SKM-1 treated with dmso at 0.1 percent for 144 hours (cell line): ENCODE measurements around the gene SPTY2D1.
"Not testable (repeated sequence)": the region's sequence is repeated elsewhere in the genome, so short reads cannot be mapped to it uniquely, and the experiment has no call there.

Experiments used
- DNase-seq: peaks from one replicate; lab custom pipeline; 2025; ENCODE audit not compliant: unreplicated experiment; lab: John Stamatoyannopoulos, UW

The SPTY2D1 gene, protein sequence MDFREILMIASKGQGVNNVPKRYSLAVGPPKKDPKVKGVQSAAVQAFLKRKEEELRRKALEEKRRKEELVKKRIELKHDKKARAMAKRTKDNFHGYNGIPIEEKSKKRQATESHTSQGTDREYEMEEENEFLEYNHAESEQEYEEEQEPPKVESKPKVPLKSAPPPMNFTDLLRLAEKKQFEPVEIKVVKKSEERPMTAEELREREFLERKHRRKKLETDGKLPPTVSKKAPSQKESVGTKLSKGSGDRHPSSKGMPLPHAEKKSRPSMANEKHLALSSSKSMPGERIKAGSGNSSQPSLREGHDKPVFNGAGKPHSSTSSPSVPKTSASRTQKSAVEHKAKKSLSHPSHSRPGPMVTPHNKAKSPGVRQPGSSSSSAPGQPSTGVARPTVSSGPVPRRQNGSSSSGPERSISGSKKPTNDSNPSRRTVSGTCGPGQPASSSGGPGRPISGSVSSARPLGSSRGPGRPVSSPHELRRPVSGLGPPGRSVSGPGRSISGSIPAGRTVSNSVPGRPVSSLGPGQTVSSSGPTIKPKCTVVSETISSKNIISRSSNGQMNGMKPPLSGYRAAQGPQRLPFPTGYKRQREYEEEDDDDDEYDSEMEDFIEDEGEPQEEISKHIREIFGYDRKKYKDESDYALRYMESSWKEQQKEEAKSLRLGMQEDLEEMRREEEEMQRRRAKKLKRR

DNA sequence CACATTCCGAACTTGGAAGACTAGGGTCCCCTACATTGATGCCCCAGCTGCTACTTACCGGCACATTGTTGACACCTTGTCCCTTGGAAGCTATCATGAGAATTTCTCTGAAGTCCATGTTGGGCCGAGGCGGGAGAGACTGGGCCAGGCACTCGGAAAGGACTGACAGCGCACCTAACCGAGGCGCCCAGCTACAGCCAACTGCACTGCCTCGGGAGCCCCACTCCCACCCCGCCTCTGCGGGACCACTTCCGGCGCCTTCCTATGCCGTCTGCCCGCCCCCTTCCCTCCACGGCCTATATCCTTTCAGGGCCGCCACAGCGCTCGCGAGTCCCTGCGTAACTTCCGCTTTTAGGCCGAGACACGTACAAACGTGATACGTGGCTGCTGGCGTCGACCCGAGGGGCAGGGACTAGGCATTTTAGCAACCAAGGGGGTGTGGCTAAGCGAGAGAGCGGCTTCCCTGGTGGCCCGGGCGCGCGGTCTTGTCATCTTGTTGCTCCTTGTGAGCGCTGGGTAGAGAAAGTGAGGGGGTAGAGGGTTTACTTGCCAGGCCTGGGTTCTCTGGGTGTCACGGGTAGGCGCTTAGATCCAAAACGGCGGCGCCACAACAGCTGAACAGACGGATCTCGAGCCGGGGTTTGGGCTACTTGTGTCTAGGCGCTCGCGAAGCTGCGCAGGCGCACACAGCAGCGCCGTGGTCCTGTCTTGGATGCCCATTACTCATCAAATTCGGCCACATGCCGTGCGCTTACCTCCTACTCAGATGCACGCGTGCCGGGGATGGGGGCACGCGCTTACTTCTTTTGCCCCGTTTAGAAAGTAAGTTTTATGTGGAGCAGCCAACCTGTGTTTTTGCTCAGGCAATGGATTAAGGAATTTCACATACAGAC lies at the start of gene SPTY2D1:
SPTY2D1 (minus strand) TSS at position 203 of the 893 bp plus-strand sequence; CDS start at position 118, 85 bp downstream.
- DNase-seq = peak; percentile 95

DNA sequence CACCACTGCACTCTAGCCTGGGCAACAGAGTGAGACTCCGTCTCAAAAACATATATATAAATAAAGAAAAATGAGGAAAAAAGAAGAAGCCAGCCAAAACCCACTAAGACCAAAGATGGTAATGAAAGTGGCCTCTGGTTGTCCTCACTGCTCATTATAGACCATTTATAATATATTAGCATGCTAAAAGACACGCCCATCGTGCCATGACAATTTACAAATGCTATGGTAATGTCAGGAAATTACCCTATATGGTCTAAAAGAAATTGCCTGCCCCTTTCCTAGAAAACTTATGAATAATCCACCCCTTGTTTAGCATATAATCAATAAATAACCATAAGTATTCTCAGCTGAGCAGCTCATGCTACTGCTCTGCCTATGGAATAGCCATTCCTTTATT lies 48.3 kb upstream of the SPTY2D1 start:
- no peak for DNase-seq

DNA sequence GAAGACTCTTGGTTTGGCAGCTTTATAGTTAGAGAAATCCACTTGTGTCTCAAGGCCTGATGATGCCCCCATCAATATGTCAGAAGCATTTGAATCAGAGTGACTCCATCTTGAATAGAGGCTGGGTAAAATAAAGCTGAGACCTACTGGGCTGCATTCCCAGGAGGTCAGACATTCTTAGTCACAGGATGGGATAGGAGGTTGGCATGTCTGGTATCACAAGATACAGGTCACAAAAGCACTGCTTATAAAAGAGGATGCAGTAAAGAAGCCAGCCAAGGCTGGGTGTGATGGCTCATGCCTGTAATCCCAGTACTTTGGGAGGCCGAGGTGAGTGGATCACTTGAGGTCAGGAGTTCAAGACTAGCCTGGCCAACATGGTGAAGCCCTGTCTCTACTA lies 47.8 kb upstream of the SPTY2D1 start:
- not testable (repeated sequence) for DNase-seq

DNA sequence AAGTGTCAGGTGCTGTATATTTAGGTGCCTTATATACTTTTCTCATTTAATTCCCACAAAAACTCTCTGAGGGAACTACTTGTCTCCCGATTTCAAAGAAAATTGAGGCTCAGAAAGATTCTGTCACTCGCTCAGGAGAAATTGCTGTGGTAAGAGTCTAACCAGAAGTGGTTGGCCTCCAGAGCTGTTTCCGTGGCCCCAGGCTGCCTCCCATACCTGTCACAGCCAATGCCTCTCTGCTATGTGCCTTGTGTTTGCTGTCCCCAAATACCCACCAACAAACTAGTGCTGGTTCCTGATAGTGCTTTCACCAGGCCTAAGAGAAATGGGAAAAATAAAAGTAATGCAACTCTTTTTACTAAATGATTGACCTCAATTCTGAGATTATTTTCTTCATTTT lies 43.4 kb upstream of the SPTY2D1 start:
- no peak for DNase-seq

DNA sequence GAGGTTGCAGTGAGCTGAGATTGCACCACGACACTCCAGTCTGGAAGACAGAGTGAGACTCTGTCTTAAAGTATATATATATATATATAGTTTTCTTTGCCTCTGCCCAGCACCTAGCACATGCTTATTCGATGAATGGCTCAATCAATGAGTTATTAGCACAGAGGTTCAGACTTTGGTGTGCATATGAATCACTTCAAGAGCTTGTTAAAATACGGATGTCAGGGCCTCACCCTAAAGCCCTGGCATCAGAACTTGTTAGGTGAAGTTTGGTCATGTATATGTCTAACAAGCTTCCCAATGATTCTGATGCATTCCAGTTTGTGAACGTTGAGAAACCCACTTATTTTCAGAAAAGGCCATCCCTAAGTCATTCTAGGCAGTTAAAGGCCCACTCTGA lies 42.7 kb upstream of the SPTY2D1 start:
- DNase-seq = no peak

DNA sequence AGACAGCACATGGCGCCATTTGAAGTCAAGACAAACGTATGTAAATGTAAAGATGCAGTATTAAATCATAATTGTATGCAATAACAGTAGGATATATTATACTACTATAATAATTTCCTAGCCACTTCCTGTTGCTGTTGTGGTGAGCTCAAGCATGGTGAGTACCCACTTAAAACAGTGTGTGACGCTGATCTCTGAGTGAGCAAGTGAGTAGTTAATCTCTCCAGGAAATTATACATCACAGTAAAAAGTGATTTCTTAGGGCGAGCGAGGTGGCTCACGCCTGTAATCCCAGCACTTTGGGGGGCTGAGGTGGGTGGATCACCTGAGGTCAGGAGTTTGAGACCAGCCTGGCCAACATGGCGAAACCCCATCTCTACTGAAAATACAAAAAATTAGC lies 38.1 kb upstream of the SPTY2D1 start:
- DNase-seq = not testable (repeated sequence)

DNA sequence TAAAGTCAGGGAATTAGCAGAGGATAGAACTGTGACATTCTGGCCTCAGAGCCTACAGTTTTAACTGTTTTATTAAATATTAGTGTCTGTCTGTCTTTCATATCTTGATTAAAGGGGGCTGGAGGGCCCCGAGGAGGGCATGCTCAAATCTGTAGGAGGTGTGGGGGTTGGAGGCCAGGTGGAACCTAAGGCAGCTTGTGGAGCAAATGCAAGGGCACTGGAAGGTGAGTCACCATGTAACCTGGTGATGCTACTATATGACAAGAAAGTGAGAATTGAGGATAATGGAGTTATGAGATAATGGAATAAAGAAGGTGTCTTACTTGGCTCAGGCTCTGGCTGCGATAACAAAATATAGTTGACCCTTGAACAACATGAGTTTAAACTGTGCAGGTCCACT lies 37.1 kb upstream of the SPTY2D1 start:
- DNase-seq = no peak

DNA sequence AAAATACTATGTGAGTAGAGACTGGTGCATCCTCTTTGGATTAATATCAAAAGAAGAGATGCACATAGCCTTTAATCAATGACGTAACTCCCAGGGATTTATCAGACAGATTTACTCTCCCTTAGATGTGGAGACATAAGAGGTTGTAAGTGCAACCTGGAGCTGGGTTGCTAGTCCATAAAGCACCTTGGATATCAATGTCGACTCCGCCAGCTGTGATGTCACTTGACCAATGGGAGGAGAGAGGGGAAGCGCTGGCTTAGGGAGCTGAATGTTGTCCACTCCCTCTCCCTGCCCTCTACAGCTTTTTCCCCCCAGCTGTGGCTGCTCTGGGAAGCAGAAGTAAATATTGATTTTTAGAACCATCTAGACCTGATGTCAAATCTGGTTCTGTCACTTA lies 35.6 kb upstream of the SPTY2D1 start:
- DNase-seq = no peak

DNA sequence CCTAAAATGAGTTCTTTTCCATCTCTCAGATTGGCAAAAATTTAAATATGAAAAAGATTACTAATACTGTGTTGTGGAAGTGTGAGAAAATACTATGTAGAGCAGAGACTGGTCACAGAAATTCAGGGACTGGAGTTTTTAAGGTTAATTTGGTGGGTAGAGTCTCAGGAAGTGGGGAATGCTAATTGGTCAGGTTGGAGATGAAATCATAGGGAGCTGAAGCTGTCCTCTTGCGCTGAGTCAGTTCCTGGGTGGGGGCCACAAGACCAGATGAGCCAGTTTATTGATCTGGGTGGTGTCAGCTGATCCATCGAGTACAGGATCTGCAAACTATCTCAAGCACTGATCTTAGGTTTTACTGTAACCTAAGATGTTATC lies 35.1 kb upstream of the SPTY2D1 start:
- DNase-seq = peak; percentile 4

DNA sequence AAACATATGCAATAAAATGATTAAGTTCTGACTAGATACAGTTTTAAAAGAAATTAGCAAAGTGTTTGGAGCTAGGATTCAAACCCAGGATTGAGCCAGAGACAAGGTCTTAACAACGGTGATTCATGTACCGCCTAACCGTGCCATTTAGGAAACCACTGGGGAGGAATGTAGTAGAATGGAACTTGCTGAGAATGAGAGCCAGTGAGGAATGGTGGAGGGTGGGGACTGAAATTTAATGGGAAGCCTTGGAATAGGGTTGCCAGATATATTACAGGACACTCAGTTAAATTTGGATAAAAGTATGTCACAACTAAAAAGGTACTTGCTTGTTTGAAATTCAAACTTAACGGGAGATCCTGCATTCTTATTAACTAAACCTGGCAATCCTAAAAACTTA lies 34.0 kb upstream of the SPTY2D1 start:
- DNase-seq = no peak

DNA sequence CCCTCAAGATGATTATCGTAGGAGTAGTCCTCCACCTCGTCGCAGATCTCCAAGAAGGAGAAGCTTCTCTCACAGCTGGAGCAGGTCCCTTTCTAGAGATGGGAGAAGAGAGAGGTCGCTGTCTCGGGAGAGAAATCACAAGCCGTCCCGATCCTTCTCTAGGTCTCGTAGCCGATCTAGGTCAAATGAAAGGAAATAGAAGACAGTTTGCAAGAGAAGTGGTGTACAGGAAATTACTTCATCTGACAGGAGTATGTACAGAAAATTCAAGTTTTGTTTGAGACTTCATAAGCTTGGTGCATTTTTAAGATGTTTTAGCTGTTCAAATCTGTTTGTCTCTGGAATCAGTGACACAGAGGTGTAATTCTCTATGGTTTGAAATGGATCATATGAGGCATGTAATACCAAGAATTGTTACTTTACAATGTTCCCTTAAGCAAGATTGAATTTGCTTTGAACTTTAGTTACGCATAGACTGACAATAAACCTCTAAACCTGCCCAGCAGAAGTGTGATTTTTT lies 31.3 kb upstream of the SPTY2D1 start:
- not testable (repeated sequence) for DNase-seq

DNA sequence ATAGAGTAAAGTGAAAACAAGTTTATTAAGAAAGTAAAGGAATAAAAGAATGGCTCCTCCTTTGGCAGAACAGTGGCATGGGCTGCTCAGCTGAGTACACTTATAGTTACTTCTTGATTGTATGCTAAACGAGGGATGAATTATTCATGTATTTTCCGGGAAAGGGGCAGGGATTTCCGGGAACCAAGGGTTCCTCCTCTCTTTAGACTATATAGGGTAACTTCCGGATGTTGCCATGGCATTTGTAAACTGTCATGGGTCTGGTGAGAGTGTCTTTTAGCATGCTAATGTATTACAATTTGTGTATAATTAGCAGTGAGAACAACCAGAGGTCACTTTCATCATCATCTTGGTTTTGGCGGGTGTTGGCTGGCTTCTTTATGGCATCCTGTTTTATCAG lies 23.5 kb upstream of the SPTY2D1 start:
- no peak for DNase-seq

DNA sequence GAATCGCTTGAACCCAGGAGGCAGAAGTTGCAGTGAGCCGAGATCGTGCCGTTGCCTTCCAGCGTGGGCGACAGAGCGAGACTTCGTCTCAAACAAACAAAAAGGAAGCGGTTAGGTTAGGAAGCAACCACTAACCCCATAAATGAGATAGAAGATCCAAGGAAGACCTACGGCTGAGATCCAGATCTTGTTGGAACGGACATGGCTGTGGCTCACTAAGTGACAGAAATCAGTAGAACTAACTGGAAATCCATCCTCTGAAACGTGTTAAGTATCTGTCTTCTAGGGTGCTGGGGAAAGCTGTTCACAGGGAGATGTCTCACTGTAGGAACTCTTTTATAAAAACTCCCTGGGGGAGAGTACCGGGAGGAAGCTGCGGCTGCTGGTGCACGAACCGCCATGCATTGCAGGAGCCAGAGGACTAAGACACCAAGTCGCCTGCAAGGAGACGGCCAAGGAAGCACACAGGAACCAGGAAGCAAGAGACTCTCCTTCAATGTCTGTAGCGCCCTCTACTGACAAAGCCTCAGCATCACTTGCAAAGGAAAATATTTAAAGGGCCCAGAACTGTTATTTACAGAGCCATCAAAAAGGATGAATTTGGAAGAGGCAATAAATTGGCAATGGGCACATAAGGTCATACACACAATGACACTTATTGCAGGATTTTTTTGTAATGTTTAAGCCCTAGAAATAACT lies 16.9 kb upstream of the SPTY2D1 start:
- peak; percentile 69 for DNase-seq

DNA sequence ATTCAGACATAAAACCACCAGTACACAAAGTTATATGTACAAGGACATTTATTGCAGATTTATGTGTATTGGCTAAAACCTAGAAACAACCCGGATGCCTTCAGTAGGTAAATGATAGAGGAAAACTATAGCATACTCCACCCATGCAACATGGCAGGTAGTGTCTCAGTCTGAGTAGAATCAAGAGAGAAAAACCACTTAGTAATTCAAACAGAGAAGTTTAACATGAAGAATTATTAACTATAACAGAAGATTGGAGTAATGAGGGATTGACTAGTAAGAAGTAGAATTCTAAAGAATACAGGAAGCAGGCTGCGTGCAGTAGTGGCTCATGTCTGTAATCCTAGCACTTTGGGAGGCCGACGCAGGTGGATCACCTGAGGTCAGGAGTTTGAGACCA lies 16.2 kb upstream of the SPTY2D1 start:
- DNase-seq = no peak

DNA sequence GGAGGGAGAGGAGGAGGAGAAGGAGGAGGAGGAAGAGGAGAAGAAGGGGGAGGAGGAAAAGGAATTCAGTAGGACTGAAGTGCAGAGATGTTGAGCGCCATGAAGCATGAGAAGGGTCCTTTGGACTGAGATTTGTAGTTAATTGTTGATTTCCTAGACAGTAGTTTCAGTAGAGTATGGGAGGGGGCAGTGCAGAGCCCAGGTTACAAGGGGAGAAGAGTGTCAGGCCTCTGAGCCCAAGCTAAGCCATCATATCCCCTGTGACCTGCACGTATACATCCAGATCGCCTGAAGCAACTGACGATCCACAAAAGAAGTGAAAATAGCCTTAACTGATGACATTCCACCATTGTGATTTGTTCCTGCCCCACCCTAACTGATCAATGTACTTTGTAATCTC lies 8.9 kb upstream of the SPTY2D1 start:
- not testable (repeated sequence) for DNase-seq

DNA sequence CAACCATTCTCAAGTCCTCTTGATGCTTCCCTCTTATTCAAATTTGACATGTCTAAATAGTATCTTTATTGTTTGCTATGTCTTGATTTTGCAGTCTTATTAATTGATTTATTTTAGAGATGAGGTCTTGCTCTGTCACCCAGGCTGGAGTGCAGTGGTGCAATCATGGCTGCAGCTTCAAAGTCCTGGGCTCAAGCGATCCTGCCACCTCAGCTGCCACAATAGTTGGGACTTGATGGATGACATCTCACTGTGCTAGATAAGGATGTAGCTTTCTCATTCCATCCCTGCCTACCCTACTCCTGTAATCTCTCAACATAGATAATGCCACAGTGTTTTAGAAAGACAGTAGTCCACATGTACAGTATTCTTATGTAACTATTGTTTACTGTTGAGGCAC lies 7.5 kb upstream of the SPTY2D1 start:
- no peak for DNase-seq

DNA sequence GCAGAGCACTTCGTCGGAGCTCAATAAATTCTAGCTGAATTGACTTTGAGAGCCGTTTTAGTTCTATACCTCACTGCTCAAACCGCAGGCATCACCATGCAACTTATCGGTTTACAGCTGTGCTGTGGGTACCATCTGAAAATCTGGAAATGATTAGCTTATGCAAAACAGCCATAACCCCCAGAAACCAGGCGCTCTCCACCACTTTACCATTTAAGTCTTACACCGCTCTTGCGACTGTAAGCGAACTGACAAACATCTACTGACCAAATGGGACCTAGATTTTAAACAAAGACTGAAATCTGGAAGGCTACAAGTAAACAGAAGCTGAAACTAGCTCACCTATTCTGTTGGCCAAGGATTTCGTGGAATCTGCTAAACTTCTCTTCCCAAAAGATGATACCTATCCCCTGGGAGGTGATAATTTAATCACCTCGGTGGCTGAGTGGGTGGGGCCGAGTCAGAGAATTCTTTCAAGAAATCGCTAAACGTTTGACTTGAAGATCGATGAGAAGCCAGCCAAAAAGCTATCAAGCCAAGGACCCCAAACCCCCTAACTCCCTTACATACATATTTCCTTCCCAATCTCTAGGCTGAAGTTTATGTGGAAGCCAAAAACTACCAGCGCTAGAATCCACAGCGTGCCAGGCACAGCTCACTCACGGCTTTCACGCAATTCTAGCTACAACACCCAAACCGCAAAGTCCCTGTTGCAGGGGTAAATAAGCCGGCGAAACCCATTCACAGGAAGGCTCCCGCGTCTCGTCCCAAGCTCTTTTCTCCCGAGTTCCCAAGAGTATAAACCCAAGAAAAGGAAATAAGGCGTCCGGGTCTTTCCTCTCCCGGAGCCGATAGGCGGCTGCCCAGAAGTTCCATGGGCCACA lies 644 bp downstream of the SPTY2D1 start:
- no peak for DNase-seq

DNA sequence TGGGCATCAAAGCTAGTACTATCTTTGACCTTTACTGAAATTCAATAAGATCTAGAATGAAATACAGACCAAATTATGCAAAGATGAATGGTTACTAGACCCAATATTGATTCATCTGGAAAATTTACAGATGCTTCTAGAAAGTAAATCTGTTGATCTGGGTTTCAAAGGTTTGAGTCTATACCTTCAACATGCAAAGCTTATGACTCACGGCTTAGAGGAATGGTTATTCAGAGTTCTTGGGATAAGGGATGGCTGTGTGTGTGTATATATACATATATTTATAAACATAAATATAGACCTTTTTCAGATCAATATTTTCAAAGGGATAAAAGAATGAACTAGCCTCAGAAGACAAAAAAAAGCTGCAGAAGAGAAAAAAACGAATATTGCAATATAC lies 1.3 kb downstream of the SPTY2D1 start:
- no peak for DNase-seq

DNA sequence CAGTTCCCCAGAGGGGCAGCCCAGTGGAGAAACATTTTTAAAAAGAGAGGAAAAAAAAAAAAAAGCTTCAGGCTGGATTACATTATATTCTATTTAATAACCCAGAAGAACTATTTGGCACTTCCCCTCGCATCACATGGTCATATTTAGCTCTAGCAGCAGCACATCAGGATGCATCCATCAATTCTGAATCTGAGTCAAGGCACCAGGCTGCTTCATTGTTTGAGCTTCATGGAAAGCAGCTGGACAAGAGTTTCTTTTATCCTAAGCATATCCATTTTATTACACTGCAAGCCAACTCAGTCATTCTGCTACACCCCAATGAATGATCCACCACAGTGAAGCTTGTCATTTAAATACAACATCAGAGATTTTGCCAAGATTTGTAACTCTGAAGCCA lies 10.0 kb downstream of the SPTY2D1 start:
- DNase-seq = no peak

DNA sequence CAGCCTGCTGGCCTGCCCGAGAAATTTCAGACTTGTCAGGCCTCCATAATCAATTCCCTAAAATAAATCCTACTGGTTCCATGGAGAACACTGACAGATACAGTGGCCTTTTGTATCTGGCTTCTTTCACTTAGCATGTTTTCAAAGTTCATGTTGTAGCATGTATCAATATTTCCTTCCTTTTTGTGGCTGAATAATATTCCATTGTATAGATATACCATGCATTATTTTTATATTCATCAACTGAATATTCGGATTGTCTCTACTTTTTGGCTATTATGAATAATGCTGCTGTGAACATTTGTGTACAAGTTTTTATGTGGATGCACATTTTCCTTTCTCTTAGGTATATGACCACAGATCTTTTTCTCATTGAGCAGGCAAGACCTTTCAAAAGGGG lies 10.4 kb downstream of the SPTY2D1 start:
- DNase-seq = no peak
